HepG2 (cell line): ENCODE measurements around the gene ZNF174. TPM values are rescaled to one million over a fixed set of nuclear protein-coding genes. Genes with fewer than 3 reads are reported as not detected.

Experiments used
- ADNP ChIP-seq: sonication (generic); formaldehyde crosslinking; IDR thresholded peaks from 2 replicates; pipeline ENCODE4 v1.4.0; 2020; ENCODE audit warnings: missing genetic modification reagents
- BCL3 ChIP-seq: sonication (generic); formaldehyde crosslinking; IDR thresholded peaks from 2 replicates; pipeline ENCODE4 v1.5.1; 2020; ENCODE audit warnings: mild to moderate bottlenecking, missing genetic modification reagents, moderate library complexity
- CBX1 ChIP-seq: IDR thresholded peaks from one replicate; pipeline ENCODE4 v1.6.1; 2016; ENCODE audit warnings: antibody characterized with exemption, low read depth
- CCAR2 ChIP-seq: fragments of 200-400 bp; formaldehyde crosslinking; optimal IDR thresholded peaks from 2 replicates; pipeline ENCODE3; 2018; ENCODE audit warnings: low read depth, mild to moderate bottlenecking, low read length, moderate library complexity
- DPF2 ChIP-seq: sonication (generic); formaldehyde crosslinking; IDR thresholded peaks from 2 replicates; pipeline ENCODE4 v1.4.0; 2020; ENCODE audit warnings: mild to moderate bottlenecking, low read depth, missing genetic modification reagents, borderline replicate concordance
- ETS1 ChIP-seq: sonication (generic); formaldehyde crosslinking; IDR thresholded peaks from 2 replicates; pipeline ENCODE4 v1.4.0; 2020; ENCODE audit warnings: missing genetic modification reagents
- FOXA1 ChIP-seq, 2 experiments: fragments of 450-650 bp in 1 of 2; sonication (generic) in 1 of 2; formaldehyde crosslinking in 1 of 2; IDR thresholded peaks; 2 replicates each; pipeline versions ENCODE4 v1.4.0 to v1.6.1; 2016 to 2020; ENCODE audit warnings: missing genetic modification reagents in 1 of 2
- MLX ChIP-seq: IDR thresholded peaks from 2 replicates; pipeline ENCODE4 v1.6.1; 2016
- NAIF1 ChIP-seq: sonication (generic); formaldehyde crosslinking; IDR thresholded peaks from 2 replicates; pipeline ENCODE4 v1.5.0; 2020; ENCODE audit warnings: mild to moderate bottlenecking, missing genetic modification reagents, borderline replicate concordance
- NFIB ChIP-seq: sonication (generic); formaldehyde crosslinking; IDR thresholded peaks from 2 replicates; pipeline ENCODE4 v1.9.0; 2021; ENCODE audit warnings: missing genetic modification reagents, mild to moderate bottlenecking, borderline replicate concordance
- NKX3-1 ChIP-seq: sonication (generic); formaldehyde crosslinking; IDR thresholded peaks from 2 replicates; pipeline ENCODE4 v1.5.0; 2020; ENCODE audit warnings: missing genetic modification reagents
- NR2C2 ChIP-seq: sonication (generic); formaldehyde crosslinking; IDR thresholded peaks from 2 replicates; pipeline ENCODE4 v1.4.0; 2020; ENCODE audit warnings: missing genetic modification reagents, mild to moderate bottlenecking, moderate library complexity, borderline replicate concordance
- PBX3 ChIP-seq: sonication (generic); formaldehyde crosslinking; IDR thresholded peaks from 2 replicates; pipeline ENCODE4 v1.8.1; 2023; ENCODE audit warnings: missing genetic modification reagents, inconsistent platforms, borderline replicate concordance
- RAD21 ChIP-seq: fragments of 450-650 bp; formaldehyde crosslinking; IDR thresholded peaks from 2 replicates; pipeline ENCODE4 v1.5.0; 2020; ENCODE audit warnings: mild to moderate bottlenecking
- RBFOX2 ChIP-seq: fragments of 200-400 bp; formaldehyde crosslinking; IDR thresholded peaks from 2 replicates; pipeline ENCODE4 v1.6.1; 2017; ENCODE audit warnings: low read depth, mild to moderate bottlenecking, low read length
- RELA ChIP-seq: sonication (generic); formaldehyde crosslinking; IDR thresholded peaks from 2 replicates; pipeline ENCODE4 v1.4.0; 2020; ENCODE audit warnings: missing genetic modification reagents
- SMARCE1 ChIP-seq: fragments of 450-650 bp; IDR thresholded peaks from 2 replicates; pipeline ENCODE4 v1.6.1; 2017; ENCODE audit warnings: borderline replicate concordance
- SOX5 ChIP-seq: IDR thresholded peaks from 2 replicates; pipeline ENCODE4 v1.6.1; 2016; ENCODE audit warnings: borderline replicate concordance
- YEATS4 ChIP-seq: sonication (generic); formaldehyde crosslinking; IDR thresholded peaks from 2 replicates; pipeline ENCODE4 v1.4.0; 2020; ENCODE audit warnings: missing genetic modification reagents, borderline replicate concordance
- ZKSCAN5 ChIP-seq: sonication (generic); formaldehyde crosslinking; IDR thresholded peaks from 2 replicates; pipeline ENCODE4 v1.5.1; 2020; ENCODE audit warnings: mild to moderate bottlenecking, missing genetic modification reagents
- ZNF280D ChIP-seq: sonication (generic); formaldehyde crosslinking; IDR thresholded peaks from 2 replicates; pipeline ENCODE4 v1.5.1; 2020; ENCODE audit warnings: mild to moderate bottlenecking, missing genetic modification reagents
- ZNF382 ChIP-seq: sonication (generic); formaldehyde crosslinking; IDR thresholded peaks from 2 replicates; pipeline ENCODE4 v1.5.0; 2020; ENCODE audit warnings: missing genetic modification reagents, mild to moderate bottlenecking, borderline replicate concordance
- ZNF709 ChIP-seq: sonication (generic); formaldehyde crosslinking; IDR thresholded peaks from 2 replicates; pipeline ENCODE4 v1.5.0; 2020; ENCODE audit warnings: mild to moderate bottlenecking, missing genetic modification reagents
- polyA plus RNA-seq, 8 experiments: library from polyadenylated mRNA; depleted of rRNA in 3 of 8; stranded (reverse) in 7 of 8; unstranded in 1 of 8; fragments of >200 nt; fragmentation: Illumina TruSeq in 4 of 8; extraction: Trizol in 4 of 8; gene quantifications; 2 replicates each; pipeline versions ENCODE4 v1.2.1 to v1.2.3, GENCODE V29; 2011 to 2016; ENCODE audit warnings: low read depth in 4 of 8, missing spikeins in 1 of 8, mixed read lengths in 1 of 8; ENCODE audit not compliant: insufficient read depth in 1 of 8
- total RNA-seq, 5 experiments: library from RNA; depleted of rRNA; stranded (reverse); fragments of >200 nt; fragmentation: Illumina TruSeq; extraction: Trizol; gene quantifications; 2 replicates each; pipeline ENCODE4 v1.2.3, GENCODE V29; 2016; ENCODE audit warnings: low read depth in 1 of 5

ZNF174 gene
- total and polyA plus RNA-seq, 2 of the 13 experiments (the other 11 are each of a cell fraction or from before 2014, with no cell fraction given): 8.3 to 10.6 TPM

- TF ChIP-seq PBX3: no peak
- TF ChIP-seq RBFOX2: no peak
- TF ChIP-seq RAD21 (CRISPR knock-in tag): no peak
- no peak for TF ChIP-seq ZNF709 (CRISPR knock-in tag)
- TF ChIP-seq NAIF1 (CRISPR knock-in tag): no peak
- TF ChIP-seq NKX3-1 (CRISPR knock-in tag): 0 out of 2 replicates have a peak, but pooled peaks have one; percentile 10
- TF ChIP-seq BCL3: no peak
- no peak for TF ChIP-seq ZNF280D (CRISPR knock-in tag)
- TF ChIP-seq RELA (CRISPR knock-in tag): no peak
- TF ChIP-seq YEATS4 (CRISPR knock-in tag): peak; percentile 67
- TF ChIP-seq CBX1: no peak
- no peak for TF ChIP-seq CCAR2
- no peak for TF ChIP-seq ZNF382 (CRISPR knock-in tag)
- no peak for TF ChIP-seq SMARCE1
- no peak for TF ChIP-seq ZKSCAN5 (CRISPR knock-in tag)
- no peak; the same call in 1 of the 2 replicates for TF ChIP-seq NR2C2
- no peak for TF ChIP-seq ETS1
- no peak for TF ChIP-seq ADNP (CRISPR knock-in tag)
- TF ChIP-seq NFIB (CRISPR knock-in tag): no peak
- no peak for TF ChIP-seq SOX5 (CRISPR knock-in tag)
- no peak for TF ChIP-seq MLX
- no peak for TF ChIP-seq FOXA1 (IDR thresholded peaks at IDR 0.05)
- no peak for TF ChIP-seq FOXA1 (CRISPR knock-in tag; IDR thresholded peaks at IDR 0.05)
- no peak for TF ChIP-seq DPF2 (CRISPR knock-in tag)
Measured at GRCh38 chr16:3443108-3444031, 42.4 kb downstream of the ZNF174 start, which contains the start of the genes NAA60 and ZNF597 (continued).
